NK-92 (cell line): ENCODE data around the gene SHROOM1.

Source experiments
- DNase-seq: peaks from one replicate; lab custom pipeline; 2025; ENCODE audit not compliant: unreplicated experiment; lab: John Stamatoyannopoulos, UW

The SHROOM1 gene

DNA sequence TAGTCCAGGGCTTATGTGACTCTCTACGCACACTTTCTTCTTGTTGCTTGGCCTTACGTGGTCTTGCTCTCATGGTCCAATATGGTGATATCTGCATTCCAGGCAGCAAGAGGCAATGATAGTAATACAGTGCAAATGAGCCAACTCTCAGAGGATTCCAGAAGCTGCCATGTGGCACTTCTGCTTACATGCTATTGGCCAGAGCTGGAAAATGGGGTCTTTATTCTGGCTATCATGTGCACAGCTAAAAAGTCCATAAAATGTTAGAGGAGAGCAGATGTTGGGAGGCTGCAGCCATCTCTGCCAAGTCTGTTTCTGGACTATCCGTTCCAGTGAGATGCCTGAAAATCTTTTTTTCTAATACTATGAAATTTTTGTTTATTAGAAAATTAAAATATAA, 50.5 kb downstream of the SHROOM1 start:
- DNase-seq, result no peak

DNA sequence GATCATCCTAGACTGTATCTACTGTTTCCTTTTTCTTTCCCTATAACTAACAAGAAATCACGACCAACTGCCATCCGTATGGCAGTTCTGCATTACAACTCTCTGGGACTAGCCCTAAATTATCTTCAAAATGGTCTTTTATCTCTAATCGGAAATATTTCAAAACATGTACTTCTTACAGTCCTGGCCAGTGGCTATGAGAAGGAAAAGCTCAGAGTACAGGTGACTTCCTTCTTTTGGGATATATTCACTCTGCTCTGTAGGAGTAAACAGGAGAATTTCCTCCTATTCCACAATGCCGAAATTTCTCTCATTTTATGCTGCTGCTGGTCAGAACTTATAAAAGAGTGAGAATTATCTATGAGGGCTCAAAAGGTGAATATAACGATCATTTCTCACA, 51.6 kb downstream of the SHROOM1 start:
- no peak for DNase-seq

DNA sequence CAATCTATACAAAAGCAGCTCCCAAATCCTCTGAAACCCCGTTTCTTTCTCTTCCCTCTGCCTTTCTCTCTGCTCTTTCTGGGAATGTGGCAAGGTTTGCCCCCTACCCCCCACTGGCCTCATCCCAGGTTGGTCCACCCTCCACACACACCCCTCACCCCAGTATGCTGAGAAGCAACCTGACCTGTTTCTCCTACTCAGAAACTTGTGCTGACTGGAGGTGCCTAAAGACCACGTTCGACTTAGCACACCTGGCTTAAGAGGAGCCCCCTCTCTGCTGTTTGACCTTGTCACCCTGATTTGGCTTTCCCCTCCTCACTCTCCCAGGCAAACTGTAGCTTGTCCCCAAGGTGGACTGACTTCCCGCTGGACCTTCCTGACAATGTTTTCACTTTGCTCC, 52.3 kb downstream of the SHROOM1 start:
- no peak for DNase-seq

DNA sequence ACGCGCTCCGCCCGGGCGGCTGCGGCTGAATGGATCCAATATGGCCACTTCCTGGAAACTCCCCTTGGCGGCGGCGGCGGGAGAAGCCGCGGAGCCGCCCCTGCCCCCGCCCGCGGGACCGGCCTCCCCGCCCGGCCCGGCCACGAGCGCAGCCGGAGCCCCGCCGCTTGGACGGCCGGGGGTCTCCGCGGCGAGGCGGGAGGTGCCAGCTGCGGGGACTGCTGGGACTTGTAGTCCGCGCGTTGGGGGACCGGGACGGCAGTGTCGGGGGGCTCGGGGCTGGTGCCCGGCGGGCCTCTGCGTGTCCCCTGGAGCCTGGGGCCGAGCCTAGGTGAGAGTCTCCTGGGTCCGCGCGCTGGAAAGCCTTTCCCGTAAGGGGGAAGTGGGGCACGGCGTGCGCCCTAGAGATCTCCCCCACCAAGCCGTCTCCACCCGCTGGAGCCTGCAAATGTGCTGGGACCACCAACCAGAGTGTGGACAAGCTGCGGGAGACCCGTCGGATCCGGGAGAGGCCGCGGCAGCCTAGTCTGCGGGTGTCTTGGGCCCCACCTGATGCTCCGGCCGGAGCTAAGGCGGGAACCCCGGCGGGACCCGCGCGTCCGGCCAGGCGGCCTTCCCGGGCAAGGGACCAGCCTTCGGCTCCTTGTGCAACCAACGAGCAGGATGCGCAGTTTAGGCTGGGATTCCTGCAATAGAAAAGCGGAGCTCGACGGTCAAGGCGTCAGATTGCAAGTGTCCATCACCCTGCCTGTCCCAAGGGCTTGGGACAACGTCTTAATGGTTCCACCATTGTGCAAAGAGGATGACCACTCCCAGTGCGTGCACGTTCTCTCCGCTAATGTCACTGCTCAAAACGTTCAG, 53.0 kb downstream of the SHROOM1 start, which contains the start of gene SEPTIN8:
SEPTIN8 (minus strand) TSS at position 31 of the 861 bp plus-strand sequence. CDS start 102 bp downstream, outside the sequence.
- no peak for DNase-seq

DNA sequence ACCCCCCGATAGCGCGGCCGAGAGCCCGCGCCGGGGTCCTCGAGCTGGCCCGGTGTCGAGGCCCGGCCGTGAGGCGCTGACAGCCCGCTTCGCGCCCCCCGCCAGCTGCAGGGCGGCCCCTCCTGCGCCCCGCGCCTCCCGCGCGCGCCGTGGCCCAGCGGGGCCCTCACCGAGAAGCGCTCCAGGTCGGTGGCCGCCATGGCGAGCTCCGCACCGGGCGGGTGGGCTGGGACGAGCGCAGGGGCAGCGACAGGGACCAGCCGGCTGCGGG, 53.6 kb downstream of the SHROOM1 start:
- DNase-seq, result no peak

DNA sequence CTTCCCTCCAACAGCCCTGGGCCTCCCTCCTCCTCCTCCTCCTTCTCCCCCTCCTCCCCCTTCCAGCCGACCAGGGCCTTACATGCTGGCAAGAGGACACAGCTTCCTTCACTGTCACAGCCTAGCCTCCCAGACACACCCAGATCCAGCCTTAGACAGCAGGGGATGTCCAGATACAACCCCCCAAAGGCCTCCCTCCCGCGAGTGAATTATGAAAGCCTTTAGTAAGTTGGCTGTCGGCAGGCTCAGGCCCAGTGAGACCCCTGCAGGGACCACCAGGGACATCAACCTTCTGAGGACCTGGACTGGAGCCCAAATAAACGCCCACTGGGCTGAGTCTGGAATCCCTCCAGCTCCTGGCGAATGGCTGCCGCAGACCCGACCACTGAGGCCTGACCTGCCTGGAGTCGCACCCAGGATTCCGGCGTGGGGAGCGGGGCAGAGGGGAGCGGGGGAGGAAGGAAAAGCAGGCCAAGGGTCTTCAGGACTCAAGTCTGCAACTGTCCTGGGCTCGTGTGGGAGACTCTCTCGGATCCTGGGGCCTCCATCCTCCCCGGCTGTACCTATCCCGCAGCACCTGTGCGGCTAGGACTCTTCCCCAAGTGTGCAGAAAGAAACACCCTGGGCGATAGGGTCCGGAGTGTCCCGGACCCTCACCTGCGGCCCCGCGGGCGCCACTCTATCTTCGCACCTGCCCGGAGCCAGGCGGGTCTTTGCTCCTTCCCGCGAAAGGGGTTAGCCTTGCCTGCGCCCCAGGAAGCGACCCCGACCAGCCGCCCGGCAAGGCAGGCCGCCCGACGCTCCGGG, 54.1 kb downstream of the SHROOM1 start:
- no peak for DNase-seq

DNA sequence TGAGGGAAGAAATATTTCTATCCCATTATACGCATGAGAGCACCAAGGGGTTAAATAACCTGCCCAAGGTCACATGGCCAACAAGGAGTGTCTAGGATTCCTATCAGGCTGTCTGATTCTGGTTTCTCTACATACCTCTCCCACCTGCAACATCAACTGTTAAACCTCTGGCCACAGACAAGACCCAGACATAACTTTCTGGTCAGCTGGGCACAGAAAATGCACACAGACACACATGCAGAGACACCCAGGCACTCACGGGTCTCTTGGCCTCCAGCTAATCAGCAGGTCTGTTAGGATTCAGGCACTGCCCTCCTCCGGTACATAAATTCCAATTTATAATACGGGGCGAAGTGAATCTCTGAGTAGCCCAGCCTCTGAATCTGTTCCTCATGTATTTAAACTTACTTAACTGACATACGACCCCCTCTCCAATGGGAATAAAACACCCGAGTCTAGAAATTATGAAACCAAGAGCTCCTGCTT, 54.9 kb downstream of the SHROOM1 start:
- no peak for DNase-seq

DNA sequence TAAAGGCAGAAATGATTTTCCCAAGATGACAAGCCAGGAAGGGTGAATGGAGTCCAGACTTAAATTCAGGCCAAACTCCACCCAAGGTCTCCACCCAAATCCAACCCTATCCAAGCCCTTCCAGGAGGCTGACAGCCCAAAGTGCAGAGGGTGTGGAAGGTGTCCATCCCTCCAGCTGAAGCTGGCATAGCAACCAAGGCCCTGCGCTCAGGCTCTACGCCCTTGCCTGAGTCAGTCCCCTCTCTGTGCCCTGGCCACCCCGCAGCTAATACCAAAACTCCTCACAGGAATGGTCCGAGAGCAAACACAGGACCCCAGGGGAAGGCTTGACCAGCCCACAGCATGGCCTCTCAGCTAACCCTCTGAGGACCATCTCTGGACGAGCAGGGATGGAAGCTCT, 55.6 kb downstream of the SHROOM1 start:
- DNase-seq, result no peak

DNA sequence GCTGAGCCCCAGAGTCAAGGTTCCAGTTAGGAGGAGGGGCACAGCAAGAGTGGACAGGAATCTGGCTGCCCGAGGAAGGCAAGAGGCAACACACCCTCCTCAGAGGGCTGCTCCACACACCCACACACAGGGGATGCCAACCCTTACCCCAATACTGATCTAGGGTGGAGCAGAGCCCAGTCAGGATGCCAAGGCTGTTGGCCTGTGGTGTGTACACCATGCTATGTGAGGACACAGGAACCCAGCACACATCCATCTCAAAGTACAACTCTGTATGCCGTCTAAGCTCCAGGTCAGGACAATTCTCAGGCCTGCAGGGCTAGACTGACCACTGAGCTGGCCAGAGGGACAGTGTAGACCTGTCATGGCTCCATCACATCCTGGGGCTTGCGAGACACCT, 56.0 kb downstream of the SHROOM1 start:
- no peak for DNase-seq

DNA sequence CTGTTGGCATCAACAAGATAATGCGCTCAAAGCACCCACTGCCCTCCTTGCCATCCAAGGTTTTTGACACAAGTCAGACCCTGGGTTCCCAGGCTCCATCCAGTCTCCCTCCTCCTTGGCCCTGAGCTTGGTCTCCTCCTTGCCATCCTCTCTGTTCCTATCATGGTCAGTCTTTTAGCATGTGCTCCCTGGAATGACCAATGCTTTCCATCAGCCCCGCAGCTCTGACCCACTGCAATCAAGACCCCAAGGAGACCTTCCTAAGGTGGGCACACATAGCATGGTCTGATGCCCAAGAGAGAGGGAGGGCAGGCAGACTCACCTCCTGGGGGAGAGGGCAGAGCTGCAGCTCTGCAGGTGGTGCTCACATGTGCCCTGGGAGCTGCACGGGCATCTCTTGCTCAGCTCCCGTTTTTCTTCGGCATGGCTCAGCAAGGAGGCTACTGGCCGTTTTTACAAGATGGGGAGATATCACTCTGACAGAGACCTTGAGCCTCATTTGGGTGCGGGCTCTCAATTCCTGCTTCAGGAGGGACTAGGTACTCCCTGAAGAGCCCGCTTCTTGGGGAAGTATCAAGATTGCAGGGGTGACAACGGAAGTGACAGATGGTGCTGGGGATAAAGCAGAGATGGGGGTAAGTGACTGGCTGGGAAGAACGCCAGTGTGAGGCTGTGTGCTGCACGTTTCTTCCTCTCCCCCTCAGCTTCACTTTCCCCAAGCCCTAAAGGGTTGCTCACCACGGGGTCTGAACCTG, 56.7 kb downstream of the SHROOM1 start:
- DNase-seq, result no peak

DNA sequence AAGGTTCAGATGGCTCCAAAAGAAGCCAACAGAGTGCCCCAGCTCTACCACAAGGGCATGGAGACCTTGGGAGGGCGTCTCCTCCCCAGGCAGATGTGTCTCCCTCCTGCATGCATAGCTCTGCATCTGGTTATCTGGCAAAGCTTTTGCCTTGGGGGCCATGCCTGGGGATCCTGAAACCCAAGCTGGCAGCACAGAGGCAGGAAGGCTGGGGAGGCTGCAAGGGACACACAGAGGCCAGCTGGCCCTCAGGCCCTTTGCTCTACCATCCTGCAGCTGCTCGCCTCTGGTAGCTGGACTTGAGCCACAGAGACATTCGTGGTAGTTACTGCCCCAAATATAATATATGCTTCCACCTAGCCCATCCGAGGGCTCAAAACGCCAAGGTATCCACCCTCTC, 57.3 kb downstream of the SHROOM1 start:
- no peak for DNase-seq

DNA sequence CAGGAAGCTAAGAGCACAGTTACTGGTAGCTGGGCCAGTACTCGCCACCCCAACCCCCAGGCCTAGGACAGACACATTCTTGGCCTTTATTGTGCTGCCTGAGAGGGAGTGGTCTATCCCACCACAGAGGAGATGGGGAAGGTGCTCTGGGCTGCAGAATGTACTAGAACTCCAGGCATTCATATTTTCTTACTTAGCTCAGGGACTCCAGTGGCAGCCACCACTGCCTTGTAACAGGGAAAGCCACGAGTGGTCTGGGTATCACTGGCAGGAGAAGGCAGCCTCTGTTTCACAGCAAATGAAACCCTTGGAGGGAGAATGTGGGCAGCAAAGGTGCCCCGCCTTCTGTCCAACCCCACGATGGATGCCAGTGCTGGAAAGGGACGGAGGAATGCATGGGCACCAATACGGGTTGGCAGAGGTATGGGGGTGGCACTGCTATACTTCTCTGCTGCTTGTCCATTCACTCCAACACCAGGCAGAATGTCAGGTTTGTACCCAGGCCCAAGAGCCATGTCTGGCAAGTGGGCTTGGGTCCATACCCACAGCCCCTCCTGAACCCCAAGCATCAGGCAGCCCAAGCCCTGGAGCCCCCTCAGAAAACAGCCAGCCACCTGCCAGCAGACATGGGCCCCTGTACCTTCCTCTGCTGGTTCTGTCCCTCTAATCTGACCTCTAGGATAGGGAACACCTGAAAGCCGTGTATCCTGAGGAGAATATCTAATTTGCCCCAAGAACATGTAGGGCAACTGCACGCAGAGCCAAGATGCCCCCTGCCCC, 58.0 kb downstream of the SHROOM1 start:
- no peak for DNase-seq
